GM19452 (cell line): Measurements from ENCODE around the gene CNTF.

ENCODE experiments used
- ATAC-seq: cut with Tn5 transposase; IDR thresholded peaks from one replicate; pipeline ENCODE4 v1.9.1; 2021; ENCODE audit not compliant: unreplicated experiment

The CNTF gene

GRCh38 chr11:58606930-58607714 lies 15.3 kb upstream of the CNTF start:
- ATAC-seq, result no peak

DNA sequence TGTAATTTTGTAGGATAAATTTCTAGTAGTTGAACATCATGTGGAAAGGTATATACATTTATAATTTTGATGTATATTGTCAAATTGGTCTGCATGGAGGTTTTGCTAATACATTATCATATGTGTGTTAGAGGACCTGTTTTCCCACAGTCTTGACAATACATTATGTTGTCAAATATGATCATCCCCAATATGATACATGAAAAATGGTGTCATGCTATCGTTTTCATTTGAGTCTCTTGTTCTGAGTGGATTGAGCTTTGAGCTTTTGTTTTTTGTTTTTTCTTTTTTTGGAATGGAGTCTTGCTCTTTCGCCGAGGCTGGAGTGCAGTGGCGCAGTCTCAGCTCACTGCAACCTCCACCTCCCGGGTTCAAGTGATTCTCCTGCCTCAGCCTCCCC lies 14.1 kb upstream of the CNTF start:
- ATAC-seq, result no peak

- no peak for ATAC-seq
These were observed 12.7 kb upstream of the CNTF start for GRCh38 chr11:58609723-58610122.

DNA sequence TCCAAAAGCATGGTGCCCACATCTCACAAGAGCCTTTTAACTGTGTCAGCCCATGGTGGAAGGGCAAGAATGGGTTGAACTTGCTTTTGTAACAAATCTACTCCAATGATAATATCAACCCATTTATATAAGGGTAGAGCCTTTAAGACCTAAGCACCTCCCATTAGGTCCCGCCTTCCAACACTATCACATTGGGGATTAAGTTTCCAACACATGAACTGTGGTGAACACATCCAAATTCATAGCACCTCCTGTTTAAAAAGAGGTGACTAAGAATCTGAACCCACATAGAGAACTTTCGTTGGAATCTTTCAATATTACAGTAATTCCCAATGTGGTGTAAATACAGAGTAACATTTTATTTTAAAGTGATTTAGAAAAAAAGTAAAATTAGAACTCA lies 9.2 kb upstream of the CNTF start:
- ATAC-seq, result no peak

DNA sequence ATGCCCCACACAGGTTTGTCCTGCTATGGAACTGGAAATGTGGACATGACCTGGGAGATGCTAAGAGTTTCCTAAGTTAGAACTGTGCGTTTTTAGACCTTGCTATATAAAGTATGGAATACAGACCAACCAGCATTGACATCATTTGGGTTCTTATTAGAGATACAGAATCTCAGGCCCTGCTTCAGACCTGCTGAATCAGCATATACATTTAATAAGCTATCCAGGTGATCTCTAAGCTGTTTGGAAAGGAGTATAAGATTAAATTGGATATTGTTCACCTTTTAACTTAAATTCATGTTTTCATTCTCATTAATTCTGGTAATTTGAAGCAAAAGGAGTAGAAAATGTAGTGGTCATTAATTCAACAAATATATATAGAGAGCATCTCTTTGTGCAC lies 6.9 kb upstream of the CNTF start:
- ATAC-seq, result no peak

DNA sequence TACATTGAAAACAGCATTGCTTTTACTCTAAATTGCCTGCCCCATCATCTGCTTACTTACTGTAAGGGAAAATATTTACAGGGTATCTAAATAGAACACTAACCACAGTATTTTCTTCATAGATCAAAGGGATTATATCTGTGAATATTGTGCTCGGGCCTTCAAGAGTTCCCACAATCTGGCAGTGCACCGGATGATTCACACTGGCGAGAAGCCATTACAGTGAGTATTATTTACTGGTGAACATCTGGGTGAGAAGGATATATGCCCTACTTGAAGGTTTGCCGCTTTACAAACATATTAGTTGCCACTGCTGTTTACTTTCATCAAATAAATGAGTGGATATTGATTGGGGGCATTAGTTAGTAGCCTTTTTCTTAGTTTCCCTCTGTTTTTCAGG lies 5.9 kb upstream of the CNTF start:
- no peak for ATAC-seq

GRCh38 chr11:58617976-58618557 lies 4.4 kb upstream of the CNTF start:
- ATAC-seq, result no peak

DNA sequence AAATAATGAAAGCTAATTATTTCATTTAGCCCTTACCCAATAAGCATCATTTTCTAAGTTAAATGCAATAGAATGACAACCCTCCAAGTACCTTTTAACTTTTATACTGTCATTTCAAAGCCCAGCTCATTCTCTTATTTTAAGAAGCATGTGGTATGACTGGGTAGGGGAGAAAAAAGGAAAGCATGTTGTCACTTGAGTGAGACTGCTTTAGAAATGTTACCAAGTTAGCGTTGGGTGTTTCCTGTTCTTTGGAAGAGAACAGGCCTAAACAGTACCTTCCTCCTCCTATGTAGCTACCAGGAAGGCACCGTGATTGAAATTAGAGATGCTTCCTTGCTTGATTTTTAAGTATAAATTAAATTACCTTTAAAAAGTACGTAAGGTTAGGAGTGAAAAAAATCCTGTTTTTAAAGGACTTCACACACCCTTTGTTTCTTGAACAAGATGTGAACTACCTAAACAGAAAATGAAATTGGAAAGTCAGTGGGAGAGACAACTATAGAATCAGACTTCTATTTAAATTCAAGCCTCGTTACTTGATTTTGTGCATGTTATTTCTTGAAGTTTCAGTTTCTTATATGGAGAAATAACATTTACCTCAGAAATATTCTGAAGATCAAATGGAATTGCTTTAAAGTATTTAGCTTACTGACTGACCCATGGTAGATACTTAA lies 741 bp upstream of the CNTF start:
- ATAC-seq, result no peak

GRCh38 chr11:58625086-58625485 lies 2.6 kb downstream of the CNTF start:
- ATAC-seq, result no peak

DNA sequence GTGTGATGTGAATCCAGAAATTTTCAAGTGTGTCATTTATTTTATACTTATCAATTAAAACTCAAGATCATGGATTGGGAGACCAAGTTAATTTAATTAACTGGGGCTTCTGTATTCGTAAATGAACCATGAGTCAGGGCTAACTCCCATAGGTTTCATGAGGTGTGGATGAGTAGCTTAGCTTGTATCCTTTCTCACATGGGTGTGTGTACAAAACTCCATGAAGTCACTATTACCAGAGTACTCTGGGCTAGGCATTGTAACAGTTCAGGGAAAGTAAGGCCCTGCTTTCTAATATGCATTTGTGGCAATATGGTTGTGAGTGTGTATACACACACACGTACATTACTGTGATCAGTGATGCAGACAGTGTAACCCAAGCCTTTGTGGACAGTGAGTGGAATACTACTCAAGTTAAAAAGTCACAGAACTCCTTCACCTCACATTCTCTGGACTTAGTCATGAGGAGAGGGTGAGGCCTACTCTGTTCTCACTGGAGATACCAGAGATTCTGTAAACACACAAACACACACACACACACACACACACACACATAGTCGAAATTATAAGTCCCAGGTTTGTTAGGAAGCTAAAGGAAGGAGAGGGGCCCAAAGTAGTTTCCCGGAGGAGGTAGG lies 3.5 kb downstream of the CNTF start:
- ATAC-seq, result no peak

DNA sequence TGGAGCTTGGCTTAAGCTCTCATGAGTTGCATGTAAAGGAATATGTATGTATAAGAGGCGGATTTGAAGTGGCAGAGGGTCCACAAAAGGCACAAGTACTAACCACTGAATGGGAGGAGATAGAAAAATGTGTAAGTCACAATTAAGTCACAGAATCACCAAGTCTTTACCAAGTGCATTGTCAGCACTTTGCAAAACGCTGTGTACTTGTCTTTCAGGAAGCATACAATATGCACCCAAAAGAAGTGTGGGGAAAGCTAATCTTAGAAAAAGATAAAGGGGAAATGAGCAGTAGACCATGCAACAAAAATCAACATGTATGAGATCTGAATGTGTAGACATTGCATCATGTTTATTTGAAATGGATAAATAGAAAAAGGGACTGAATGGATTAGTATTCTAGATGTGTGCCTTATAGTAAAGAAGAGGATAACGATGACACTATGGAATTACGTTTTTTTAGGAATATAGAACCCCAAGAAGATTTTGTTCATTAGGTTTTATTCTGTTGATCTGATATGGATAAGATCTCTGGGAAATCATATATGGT lies 4.5 kb downstream of the CNTF start:
- no peak for ATAC-seq

- ATAC-seq, result no peak
These were observed 6.0 kb downstream of the CNTF start for GRCh38 chr11:58628446-58628845.

DNA sequence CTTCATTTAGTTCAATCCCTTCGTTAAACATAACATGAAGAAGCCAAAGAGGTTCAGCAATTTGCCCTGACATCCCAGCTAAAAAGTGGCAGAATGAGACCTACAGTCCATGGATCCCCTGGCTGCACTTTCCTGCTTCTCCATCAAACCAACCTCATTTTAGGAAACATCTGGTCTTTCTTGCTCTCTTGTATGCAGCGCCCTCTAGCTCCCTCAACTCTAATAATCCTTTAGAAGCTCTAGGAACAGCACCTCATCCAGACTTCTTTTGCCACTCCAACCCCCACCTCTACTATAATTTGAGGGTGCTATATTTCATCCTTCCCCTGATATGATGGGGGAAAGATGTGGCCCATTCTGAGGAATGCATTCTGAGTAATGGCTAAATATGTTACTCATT lies 7.4 kb downstream of the CNTF start:
- ATAC-seq, result no peak

DNA sequence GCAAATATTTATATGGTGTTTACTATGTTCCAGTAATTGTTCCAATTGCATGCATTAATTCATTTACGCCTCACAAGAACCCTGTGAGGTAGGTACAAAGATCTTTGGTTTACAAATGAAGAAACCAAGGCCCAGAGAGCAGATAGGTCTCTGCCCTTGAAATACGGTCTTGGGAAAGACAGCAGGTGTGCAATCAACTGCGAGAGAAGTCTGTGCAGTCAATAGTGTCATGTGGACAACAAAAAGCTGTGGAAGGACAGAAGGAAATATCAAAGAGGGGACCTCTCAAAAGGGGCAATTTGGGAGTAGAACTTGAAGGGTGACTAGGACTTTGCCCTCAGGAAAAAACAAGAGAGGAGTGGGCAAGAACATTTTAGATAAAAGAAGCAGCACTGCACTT lies 8.9 kb downstream of the CNTF start:
- ATAC-seq, result no peak

DNA sequence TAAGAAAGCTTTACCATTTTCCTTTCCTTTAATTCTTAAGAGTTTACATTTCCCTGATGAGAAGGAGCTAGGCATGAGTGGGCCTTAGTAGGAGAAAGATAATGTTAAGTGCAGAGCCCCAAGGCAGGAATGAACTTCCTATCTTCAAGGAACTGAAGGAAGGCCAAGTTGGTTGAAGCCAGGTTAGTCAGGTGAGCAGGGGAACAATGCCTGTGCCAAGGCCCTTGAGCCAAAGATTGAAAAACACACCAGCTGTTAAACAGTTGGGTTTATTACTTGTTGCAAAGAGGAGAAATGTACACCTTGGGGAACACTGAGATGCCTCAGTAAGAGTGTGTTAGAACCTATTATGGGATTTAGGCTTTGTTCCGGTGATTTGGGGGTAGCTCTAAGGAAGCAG lies 10.0 kb downstream of the CNTF start:
- ATAC-seq, result no peak

GRCh38 chr11:58636587-58636986 lies 14.1 kb downstream of the CNTF start:
- no peak for ATAC-seq

GRCh38 chr11:58637371-58637770 lies 14.9 kb downstream of the CNTF start:
- no peak for ATAC-seq

- no peak for ATAC-seq
These were observed 16.6 kb downstream of the CNTF start for GRCh38 chr11:58639103-58639502.

DNA sequence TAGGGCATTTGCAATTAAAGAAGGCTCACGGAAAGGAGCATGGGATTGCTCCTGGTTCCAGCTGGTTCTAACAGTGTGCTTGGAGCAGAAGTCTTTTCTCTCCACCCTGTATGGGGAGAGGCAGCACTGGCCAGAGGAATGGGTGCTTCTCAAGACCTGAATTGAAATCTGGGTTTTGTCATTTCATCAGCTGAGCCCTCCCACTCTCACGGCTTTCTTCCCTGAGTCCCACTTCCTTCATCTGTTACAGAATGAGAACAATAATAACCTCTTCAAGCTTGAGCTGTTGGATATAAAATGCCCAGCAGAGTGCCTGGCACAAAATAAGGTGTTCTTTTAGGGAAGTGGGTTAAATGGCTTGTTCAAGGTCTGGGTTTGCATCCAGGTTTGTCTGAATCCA lies 17.2 kb downstream of the CNTF start:
- no peak for ATAC-seq

GRCh38 chr11:58640386-58641023 lies 18.0 kb downstream of the CNTF start:
- no peak for ATAC-seq

DNA sequence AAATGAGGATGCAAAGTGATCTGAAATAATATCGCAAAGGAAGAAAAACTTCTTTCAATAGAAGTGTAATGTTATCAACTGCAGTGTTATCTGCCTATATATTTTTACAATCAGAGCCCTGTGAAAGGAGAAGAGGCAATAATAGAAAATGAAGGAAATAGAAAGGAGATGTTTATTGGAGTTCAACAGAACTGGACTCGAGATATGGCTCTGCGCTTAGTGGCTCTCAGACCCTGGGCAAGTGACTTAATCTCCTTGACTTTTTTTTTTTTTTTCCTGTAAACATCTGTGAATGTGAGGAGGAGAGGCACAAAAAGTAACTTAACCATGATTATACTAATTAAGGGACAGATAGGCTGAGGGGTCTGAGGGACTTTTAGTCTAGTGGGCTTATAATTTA lies 18.9 kb downstream of the CNTF start:
- no peak for ATAC-seq
